Measurements from ENCODE around the gene WNT8A.
"Not testable (repeated sequence)": the region's sequence is repeated elsewhere in the genome, so short reads cannot be mapped to it uniquely, and the experiment has no call there.

The WNT8A gene

GRCh38 chr5:138051441-138052296 lies 32.2 kb upstream of the WNT8A start:
- no peak for DNase-seq (ENCODE audit: low read depth)
- H3K4me3 ChIP-seq (ENCODE audit: low read depth, low read length), result no peak overlapping the region
- no peak for TF ChIP-seq CTCF (conservative IDR thresholded peaks at IDR 0.05; ENCODE audit: low read depth, low read length)

GRCh38 chr5:138052718-138053117 lies 31.1 kb upstream of the WNT8A start:
- not testable (repeated sequence) for H3K4me3 ChIP-seq (ENCODE audit: low read depth, low read length); DNase-seq (ENCODE audit: low read depth)

- no peak overlapping the region for H3K4me3 ChIP-seq (ENCODE audit: low read depth, low read length)
- no peak for DNase-seq (ENCODE audit: low read depth)
- no peak for TF ChIP-seq CTCF (conservative IDR thresholded peaks at IDR 0.05; ENCODE audit: low read depth, low read length)
These were observed 30.3 kb upstream of the WNT8A start for GRCh38 chr5:138053554-138053953.

- TF ChIP-seq CTCF (conservative IDR thresholded peaks at IDR 0.05; ENCODE audit: low read depth, low read length), result no peak
- no peak overlapping the region for H3K4me3 ChIP-seq (ENCODE audit: low read depth, low read length)
- DNase-seq (ENCODE audit: low read depth), result no peak
These were observed 29.6 kb upstream of the WNT8A start for GRCh38 chr5:138054206-138054605.

GRCh38 chr5:138054847-138055558 lies 28.8 kb upstream of the WNT8A start:
- H3K4me3 ChIP-seq (ENCODE audit: low read depth, low read length), result peak overlapping the region; percentile 14
- no peak for TF ChIP-seq CTCF (conservative IDR thresholded peaks at IDR 0.05; ENCODE audit: low read depth, low read length)
- DNase-seq (ENCODE audit: low read depth), result peak; percentile 15

- DNase-seq (ENCODE audit: low read depth), result peak; percentile 36
- no peak for TF ChIP-seq CTCF (conservative IDR thresholded peaks at IDR 0.05; ENCODE audit: low read depth, low read length)
- H3K4me3 ChIP-seq (ENCODE audit: low read depth, low read length), result no peak overlapping the region
These were observed 19.3 kb upstream of the WNT8A start for GRCh38 chr5:138064526-138064925.

GRCh38 chr5:138065102-138065501 lies 18.7 kb upstream of the WNT8A start:
- DNase-seq (ENCODE audit: low read depth), result no peak
- H3K4me3 ChIP-seq (ENCODE audit: low read depth, low read length), result no peak overlapping the region
- peak; percentile 50 for TF ChIP-seq CTCF (conservative IDR thresholded peaks at IDR 0.05; ENCODE audit: low read depth, low read length)
